GM18873 (cell line): ENCODE results near the gene LGMN.
"Not testable (repeated sequence)": the region's sequence is repeated elsewhere in the genome, so short reads cannot be mapped to it uniquely, and the experiment has no call there.

Experiments used
- ATAC-seq: cut with Tn5 transposase; IDR thresholded peaks from one replicate; pipeline ENCODE4 v1.9.1; 2021; ENCODE audit warnings: mild to moderate bottlenecking, moderate library complexity, moderate number of reproducible peaks; ENCODE audit not compliant: unreplicated experiment, low FRiP score

Gene LGMN

GRCh38 chr14:92748259-92749016, at the start of gene LGMN:
LGMN (minus strand) TSS chr14:92748627; CDS start chr14:92732786, 15,841 bp downstream.
- ATAC-seq, result peak; percentile 78

GRCh38 chr14:92794961-92795360, 46.5 kb upstream of the LGMN start:
- ATAC-seq, result no peak

GRCh38 chr14:92794547-92794941, 46.1 kb upstream of the LGMN start:
- ATAC-seq, result no peak

- ATAC-seq, result peak; percentile 79
Measured at GRCh38 chr14:92793709-92794546, 45.5 kb upstream of the LGMN start, which contains the start of gene GOLGA5. GOLGA5 (plus strand) TSS chr14:92794305; CDS start chr14:92797438, 3,133 bp downstream.

GRCh38 chr14:92792885-92793284, 44.5 kb upstream of the LGMN start:
- ATAC-seq, result no peak

- ATAC-seq, result no peak
Measured at GRCh38 chr14:92789457-92790089, 41.1 kb upstream of the LGMN start.

- no peak for ATAC-seq
Measured at GRCh38 chr14:92787554-92787953, 39.1 kb upstream of the LGMN start.

GRCh38 chr14:92786427-92786756, 38.0 kb upstream of the LGMN start:
- no peak for ATAC-seq

- ATAC-seq, result no peak
Measured at GRCh38 chr14:92785667-92786426, 37.4 kb upstream of the LGMN start.

- ATAC-seq, result no peak
Measured at GRCh38 chr14:92783813-92784431, 35.5 kb upstream of the LGMN start.

- ATAC-seq, result no peak
Measured at GRCh38 chr14:92781350-92781749, 32.9 kb upstream of the LGMN start.

- ATAC-seq, result no peak
Measured at GRCh38 chr14:92780444-92781232, 32.2 kb upstream of the LGMN start.

GRCh38 chr14:92778868-92779565, 30.6 kb upstream of the LGMN start:
- not testable (repeated sequence) for ATAC-seq

- peak; percentile 94 for ATAC-seq
Measured at GRCh38 chr14:92775292-92775691, 26.9 kb upstream of the LGMN start.

GRCh38 chr14:92774572-92774971, 26.1 kb upstream of the LGMN start:
- ATAC-seq, result no peak

GRCh38 chr14:92770484-92770883, 22.1 kb upstream of the LGMN start:
- ATAC-seq, result no peak

GRCh38 chr14:92768795-92769194, 20.4 kb upstream of the LGMN start:
- no peak for ATAC-seq

GRCh38 chr14:92768236-92768635, 19.8 kb upstream of the LGMN start:
- ATAC-seq, result peak; percentile 94
